Activated CD4-positive, alpha-beta T cell treated with anti-CD3 and anti-CD28 coated beads for 24 hours (primary cell): ENCODE results near the gene FAM237B.
"Not testable (repeated sequence)": the region's sequence is repeated elsewhere in the genome, so short reads cannot be mapped to it uniquely, and the experiment has no call there.

Experiments used
- DNase-seq, 2 donors: peaks; one replicate each; pipeline ENCODE4 v3.0.0-alpha.2; 2020; ENCODE audit warnings: low read depth in 2 of 2

Gene FAM237B

GRCh38 chr7:90320801-90321494 lies at the start of gene FAM237B:
Gene FAM237B (minus strand): TSS chr7:90321304. CDS start chr7:90319748, 1,556 bp downstream.
- DNase-seq = no peak

GRCh38 chr7:90351987-90352386 lies 30.9 kb upstream of the FAM237B start:
- DNase-seq = no peak

- DNase-seq = not testable (repeated sequence)
Observed at GRCh38 chr7:90350032-90350431, 28.9 kb upstream of the FAM237B start.

- DNase-seq = no peak
Observed at GRCh38 chr7:90349305-90349704, 28.2 kb upstream of the FAM237B start.

GRCh38 chr7:90347759-90348158 lies 26.7 kb upstream of the FAM237B start:
- no peak for DNase-seq

- DNase-seq = peak; percentile 89 to 91
Observed at GRCh38 chr7:90346336-90347125, 25.4 kb upstream of the FAM237B start, which contains the start of gene GTPBP10. Gene GTPBP10 (plus strand): TSS chr7:90346716. CDS start chr7:90346742, 26 bp downstream.

- peak in 1 of 2 donors; percentile 6 for DNase-seq
Observed at GRCh38 chr7:90345595-90346335, 24.7 kb upstream of the FAM237B start.

- DNase-seq = no peak
Observed at GRCh38 chr7:90345016-90345415, 23.9 kb upstream of the FAM237B start.

- no peak for DNase-seq
Observed at GRCh38 chr7:90337106-90337505, 16.0 kb upstream of the FAM237B start.

GRCh38 chr7:90334926-90335325 lies 13.8 kb upstream of the FAM237B start:
- DNase-seq = not testable (repeated sequence)

GRCh38 chr7:90334193-90334843 lies 13.2 kb upstream of the FAM237B start:
- DNase-seq = no peak

GRCh38 chr7:90326500-90326899 lies 5.4 kb upstream of the FAM237B start:
- DNase-seq = no peak

- no peak for DNase-seq
Observed at GRCh38 chr7:90322837-90323236, 1.7 kb upstream of the FAM237B start.

- DNase-seq = no peak
Observed at GRCh38 chr7:90320418-90320800, 695 bp downstream of the FAM237B start.

- no peak for DNase-seq
Observed at GRCh38 chr7:90320014-90320413, 1.1 kb downstream of the FAM237B start.

GRCh38 chr7:90313907-90314306 lies 7.2 kb downstream of the FAM237B start:
- no peak for DNase-seq

- DNase-seq = no peak
Observed at GRCh38 chr7:90312745-90313144, 8.4 kb downstream of the FAM237B start.

GRCh38 chr7:90311175-90311574 lies 9.9 kb downstream of the FAM237B start:
- no peak for DNase-seq

GRCh38 chr7:90309872-90310271 lies 11.2 kb downstream of the FAM237B start:
- DNase-seq = no peak

- no peak for DNase-seq
Observed at GRCh38 chr7:90303241-90303640, 17.9 kb downstream of the FAM237B start.

GRCh38 chr7:90298145-90299038 lies 22.7 kb downstream of the FAM237B start:
- no peak for DNase-seq
